ENCODE results near the gene AGAP1. TPM values are rescaled to one million over a fixed set of nuclear protein-coding genes. Genes with fewer than 3 reads are reported as not detected.

AGAP1 gene
- total RNA-seq, 2 experiments from 2014 or later = not detected

DNA sequence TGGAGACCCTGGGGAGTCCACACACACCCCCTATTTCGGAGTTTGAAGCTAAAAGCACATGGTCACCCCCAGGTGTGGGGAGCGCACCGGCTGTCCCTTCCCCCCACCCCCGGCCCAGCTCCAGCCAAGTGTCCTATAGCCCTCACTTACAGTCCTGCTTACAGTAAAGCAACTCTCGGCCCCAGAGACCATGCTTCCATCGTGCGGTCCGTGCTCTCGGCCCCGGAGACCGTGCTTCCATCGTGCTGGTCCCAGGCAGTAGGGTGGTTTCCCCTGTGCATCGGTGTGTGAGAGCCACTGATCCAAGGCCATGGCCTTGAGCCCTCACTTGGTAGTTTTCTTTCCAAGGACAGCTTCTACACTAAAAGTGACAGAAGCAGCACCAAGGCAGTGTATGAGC lies 625.6 kb downstream of the AGAP1 start:
- POLR2A ChIA-PET = no interaction called here
- H3K9me2 ChIP-seq (ENCODE audit: insufficient read depth, low read length) = no peaks in the 10 kb centered on the region
- BruUV-seq (replicated peaks) = no TSS peak
- no peaks in the 10 kb centered on the region for H3K4me1 ChIP-seq (ENCODE audit: insufficient read depth, low read length, poor library complexity, severe bottlenecking)
- no peak overlapping the region for H3K27ac ChIP-seq (ENCODE audit: low read depth, low read length, poor library complexity, severe bottlenecking)
- no peak for DNase-seq (ENCODE audit: low spot score)
- H3K4me2 ChIP-seq (ENCODE audit: low read length) = no peak overlapping the region
- TF ChIP-seq, protein P1, sequence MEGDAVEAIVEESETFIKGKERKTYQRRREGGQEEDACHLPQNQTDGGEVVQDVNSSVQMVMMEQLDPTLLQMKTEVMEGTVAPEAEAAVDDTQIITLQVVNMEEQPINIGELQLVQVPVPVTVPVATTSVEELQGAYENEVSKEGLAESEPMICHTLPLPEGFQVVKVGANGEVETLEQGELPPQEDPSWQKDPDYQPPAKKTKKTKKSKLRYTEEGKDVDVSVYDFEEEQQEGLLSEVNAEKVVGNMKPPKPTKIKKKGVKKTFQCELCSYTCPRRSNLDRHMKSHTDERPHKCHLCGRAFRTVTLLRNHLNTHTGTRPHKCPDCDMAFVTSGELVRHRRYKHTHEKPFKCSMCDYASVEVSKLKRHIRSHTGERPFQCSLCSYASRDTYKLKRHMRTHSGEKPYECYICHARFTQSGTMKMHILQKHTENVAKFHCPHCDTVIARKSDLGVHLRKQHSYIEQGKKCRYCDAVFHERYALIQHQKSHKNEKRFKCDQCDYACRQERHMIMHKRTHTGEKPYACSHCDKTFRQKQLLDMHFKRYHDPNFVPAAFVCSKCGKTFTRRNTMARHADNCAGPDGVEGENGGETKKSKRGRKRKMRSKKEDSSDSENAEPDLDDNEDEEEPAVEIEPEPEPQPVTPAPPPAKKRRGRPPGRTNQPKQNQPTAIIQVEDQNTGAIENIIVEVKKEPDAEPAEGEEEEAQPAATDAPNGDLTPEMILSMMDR (conservative IDR thresholded peaks at IDR 0.05; ENCODE audit: low read length) = no peak
- TF ChIP-seq EZH2phosphoT487 (IDR thresholded peaks at IDR 0.05; ENCODE audit: borderline replicate concordance, low read depth, low read length) = no peak
- H3K36me3 ChIP-seq (ENCODE audit: insufficient read depth, low read length) = no peaks in the 10 kb centered on the region
- no peak overlapping the region for H2AFZ ChIP-seq (ENCODE audit: low read length)
- intact Hi-C loops (cut with micrococcal nuclease; ENCODE audit: unreplicated experiment) = no loop called here
- no peak overlapping the region for H3K4me3 ChIP-seq (ENCODE audit: low read depth, low read length, poor library complexity, severe bottlenecking)
- no peaks in the 10 kb centered on the region for H3K79me2 ChIP-seq (ENCODE audit: insufficient read depth, low read depth, low read length)
- H3K9me3 ChIP-seq (ENCODE audit: low read length) = no peaks in the 10 kb centered on the region
- no peaks in the 10 kb centered on the region for H4K20me1 ChIP-seq (ENCODE audit: insufficient read depth, low read length)
- CTCF ChIA-PET (ENCODE audit: unreplicated experiment) = no interaction called here

DNA sequence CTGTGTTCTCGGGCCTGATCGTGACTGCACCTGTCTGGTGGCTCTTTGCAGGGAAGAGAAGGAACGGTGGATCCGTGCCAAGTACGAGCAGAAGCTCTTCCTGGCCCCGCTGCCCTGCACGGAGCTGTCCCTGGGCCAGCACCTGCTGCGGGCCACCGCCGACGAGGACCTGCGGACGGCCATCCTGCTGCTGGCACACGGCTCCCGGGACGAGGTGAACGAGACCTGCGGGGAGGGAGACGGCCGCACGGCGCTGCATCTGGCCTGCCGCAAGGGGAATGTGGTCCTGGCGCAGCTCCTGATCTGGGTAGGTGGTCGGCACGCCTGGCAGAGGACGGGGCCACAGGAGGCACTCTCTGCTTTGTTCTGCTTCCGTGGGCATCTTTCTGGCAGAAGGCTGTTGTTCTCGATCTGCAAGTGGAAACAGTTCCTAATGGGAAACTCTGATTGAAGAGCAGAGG lies 626.3 kb downstream of the AGAP1 start:
- no peak for DNase-seq (ENCODE audit: low spot score)
- H3K9me2 ChIP-seq (ENCODE audit: insufficient read depth, low read length) = no peaks in the 10 kb centered on the region
- H3K27ac ChIP-seq (ENCODE audit: low read depth, low read length, poor library complexity, severe bottlenecking) = no peak overlapping the region
- H3K4me2 ChIP-seq (ENCODE audit: low read length) = no peak overlapping the region
- H3K36me3 ChIP-seq (ENCODE audit: insufficient read depth, low read length) = no peaks in the 10 kb centered on the region
- no peaks in the 10 kb centered on the region for H4K20me1 ChIP-seq (ENCODE audit: insufficient read depth, low read length)
- ChIA-PET CTCF (ENCODE audit: unreplicated experiment) (no interaction called here), POLR2A (no interaction called here)
- H3K4me3 ChIP-seq (ENCODE audit: low read depth, low read length, poor library complexity, severe bottlenecking) = no peak overlapping the region
- no TSS peak for BruUV-seq (replicated peaks)
- intact Hi-C loops (cut with micrococcal nuclease; ENCODE audit: unreplicated experiment) = no loop called here
- H3K4me1 ChIP-seq (ENCODE audit: insufficient read depth, low read length, poor library complexity, severe bottlenecking) = no peaks in the 10 kb centered on the region
- no peaks in the 10 kb centered on the region for H3K9me3 ChIP-seq (ENCODE audit: low read length)
- TF ChIP-seq, protein P1 (conservative IDR thresholded peaks at IDR 0.05; ENCODE audit: low read length) = no peak
- TF ChIP-seq EZH2phosphoT487 (IDR thresholded peaks at IDR 0.05; ENCODE audit: borderline replicate concordance, low read depth, low read length) = no peak
- H2AFZ ChIP-seq (ENCODE audit: low read length) = no peak overlapping the region
- H3K79me2 ChIP-seq (ENCODE audit: insufficient read depth, low read depth, low read length) = no peaks in the 10 kb centered on the region

DNA sequence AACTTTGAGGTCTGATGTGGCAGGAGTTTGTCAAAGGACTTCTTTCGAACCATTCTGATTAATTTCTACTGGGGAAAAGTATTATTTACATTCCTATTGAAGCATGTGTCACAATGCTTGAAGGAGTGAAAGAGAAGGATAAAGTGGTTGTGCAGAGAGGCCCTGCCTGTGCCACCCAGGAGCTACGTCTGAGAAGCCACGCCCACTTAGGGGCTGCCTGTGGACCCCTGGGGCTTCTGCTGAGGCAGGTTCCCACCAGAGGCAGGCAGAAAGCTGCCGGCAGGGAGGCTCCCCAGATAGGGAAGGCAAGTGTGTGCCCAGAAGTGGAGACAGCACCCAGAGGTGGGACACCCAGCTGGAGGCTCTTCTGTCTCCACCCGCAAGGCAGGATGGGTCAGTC lies 627.0 kb downstream of the AGAP1 start:
- no peaks in the 10 kb centered on the region for H3K79me2 ChIP-seq (ENCODE audit: insufficient read depth, low read depth, low read length)
- CTCF ChIA-PET (ENCODE audit: unreplicated experiment) = no interaction called here
- TF ChIP-seq, protein P1 (conservative IDR thresholded peaks at IDR 0.05; ENCODE audit: low read length) = no peak
- no peak for TF ChIP-seq EZH2phosphoT487 (IDR thresholded peaks at IDR 0.05; ENCODE audit: borderline replicate concordance, low read depth, low read length)
- POLR2A ChIA-PET = interaction anchor here (0.6 kb wide), 1 partner anchor 1164 kb away, joined by 3 read pairs; no protein-coding TSS in a partner anchor
- H3K9me2 ChIP-seq (ENCODE audit: insufficient read depth, low read length) = no peaks in the 10 kb centered on the region
- no peak overlapping the region for H3K27ac ChIP-seq (ENCODE audit: low read depth, low read length, poor library complexity, severe bottlenecking)
- intact Hi-C loops (cut with micrococcal nuclease; ENCODE audit: unreplicated experiment) = no loop called here
- H3K9me3 ChIP-seq (ENCODE audit: low read length) = no peaks in the 10 kb centered on the region
- H2AFZ ChIP-seq (ENCODE audit: low read length) = no peak overlapping the region
- H3K4me3 ChIP-seq (ENCODE audit: low read depth, low read length, poor library complexity, severe bottlenecking) = no peak overlapping the region
- H3K4me2 ChIP-seq (ENCODE audit: low read length) = no peak overlapping the region
- DNase-seq (ENCODE audit: low spot score) = no peak
- H4K20me1 ChIP-seq (ENCODE audit: insufficient read depth, low read length) = no peaks in the 10 kb centered on the region
- H3K4me1 ChIP-seq (ENCODE audit: insufficient read depth, low read length, poor library complexity, severe bottlenecking) = no peaks in the 10 kb centered on the region
- BruUV-seq (replicated peaks) = no TSS peak
- H3K36me3 ChIP-seq (ENCODE audit: insufficient read depth, low read length) = no peaks in the 10 kb centered on the region

All from OCI-LY7 (cell line).